CD4-positive, alpha-beta T cell treated with Interleukin-1 beta for 1 hour (primary cell): ENCODE data around the gene COL4A2.

Experiments
- DNase-seq, 2 donors: peaks; one replicate each; pipeline ENCODE4 v3.0.0-alpha.2; 2020 to 2022

COL4A2 gene

GRCh38 chr13:110272651-110273050 is 34.4 kb upstream of the COL4A2 start:
- DNase-seq = no peak

DNA sequence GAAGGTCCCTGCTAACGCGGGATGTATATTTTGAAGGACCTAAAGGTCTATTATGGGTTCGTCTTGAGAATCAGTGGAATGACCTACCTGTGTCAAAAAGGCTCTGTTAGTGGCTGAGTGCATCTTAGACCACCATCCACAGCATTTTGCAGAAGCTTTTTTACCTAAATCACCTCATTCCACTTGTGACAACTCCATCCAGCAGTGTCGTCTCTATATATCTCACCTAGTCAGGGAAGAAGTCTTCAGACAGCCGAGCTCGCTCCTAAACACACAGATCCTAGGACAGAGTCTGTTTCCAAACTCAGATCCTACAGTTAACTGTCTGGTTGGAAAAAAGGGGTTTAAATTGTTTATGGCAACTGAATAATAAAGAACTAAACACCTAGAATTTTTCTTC is 33.8 kb upstream of the COL4A2 start:
- DNase-seq = no peak

DNA sequence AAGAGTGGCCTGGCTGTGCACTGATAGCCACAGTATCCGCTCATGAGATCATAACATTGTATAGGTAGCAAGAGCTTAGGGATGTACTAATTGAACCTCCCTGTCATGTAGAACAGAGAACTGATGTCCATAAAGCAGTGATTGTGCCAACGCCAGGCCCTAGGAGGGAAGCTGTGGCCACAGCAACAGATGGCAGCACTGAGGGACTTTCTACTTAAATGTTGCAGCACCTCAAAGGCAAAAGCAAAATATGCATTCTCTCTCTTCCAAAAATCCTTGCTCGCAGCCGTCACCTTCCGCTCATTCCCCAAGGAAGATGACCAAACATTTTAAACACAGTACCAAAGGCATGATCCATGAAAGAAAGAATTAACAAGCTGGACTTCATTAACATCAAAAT is 32.4 kb upstream of the COL4A2 start:
- no peak for DNase-seq

GRCh38 chr13:110275931-110276552 is 31.0 kb upstream of the COL4A2 start:
- no peak for DNase-seq

DNA sequence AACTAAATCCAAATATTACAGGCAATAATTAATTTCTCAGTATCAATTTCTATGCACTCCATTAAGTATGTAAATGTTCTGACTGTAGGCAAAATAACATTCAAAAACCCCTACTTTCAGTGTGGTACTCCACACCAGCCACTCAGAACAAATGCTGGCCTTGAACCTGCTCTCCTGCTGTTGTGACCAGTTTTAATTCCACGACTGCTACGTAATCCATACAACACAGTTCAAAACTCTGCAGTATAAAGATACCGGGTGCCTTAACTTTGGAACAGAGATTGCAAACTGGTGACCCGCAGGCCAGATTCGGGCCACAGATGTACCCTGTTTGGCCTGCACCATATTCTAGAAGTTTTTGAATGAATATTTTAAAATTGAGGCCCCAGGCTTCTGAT is 30.5 kb upstream of the COL4A2 start:
- no peak for DNase-seq

DNA sequence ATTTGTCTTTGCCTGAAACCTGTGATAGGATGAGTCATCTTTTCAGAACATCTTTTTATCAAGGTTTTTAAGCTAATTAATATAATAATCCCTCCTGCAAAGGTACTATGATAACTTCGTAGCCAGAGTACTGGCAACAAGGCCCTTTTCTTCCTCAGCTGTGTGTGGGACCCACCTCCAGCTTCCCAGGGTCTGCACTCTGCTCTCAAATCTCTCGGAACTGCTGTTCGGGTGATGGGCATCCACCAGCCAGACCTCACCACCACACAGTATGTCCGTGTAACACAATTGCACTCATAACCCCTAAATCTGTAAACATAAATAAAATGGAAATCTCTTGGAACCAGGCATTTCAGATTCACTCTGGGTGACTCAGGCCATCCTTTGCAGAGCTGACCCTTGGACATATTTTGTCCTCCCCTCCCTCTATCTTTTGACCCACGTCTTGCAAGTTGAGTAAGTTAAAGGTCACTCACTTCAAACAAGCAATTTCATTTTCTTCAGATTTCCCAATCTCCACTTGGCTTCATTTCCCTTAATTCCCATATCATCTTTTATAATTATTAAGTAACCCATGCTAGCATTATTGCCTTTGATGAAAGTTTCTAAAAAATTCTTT is 29.6 kb upstream of the COL4A2 start:
- DNase-seq = no peak

DNA sequence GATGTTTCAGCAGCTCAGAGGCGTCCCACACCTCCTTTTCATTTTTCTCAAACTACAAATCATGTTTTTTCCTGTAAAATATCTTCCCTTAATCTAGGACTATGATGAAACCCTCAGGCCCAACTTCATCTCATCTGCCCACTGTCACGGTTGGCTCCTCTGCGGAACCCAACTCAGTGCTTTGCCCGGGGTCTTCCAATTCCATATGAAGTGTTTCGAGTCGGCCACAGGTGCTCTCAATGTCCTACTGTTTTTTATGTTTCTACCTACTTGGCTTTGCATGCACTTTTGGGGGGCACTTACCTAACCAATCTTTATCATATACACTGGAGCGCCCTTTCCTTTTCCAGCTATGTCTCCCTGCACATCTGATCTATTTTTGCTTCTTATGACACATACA is 28.2 kb upstream of the COL4A2 start:
- DNase-seq = no peak

DNA sequence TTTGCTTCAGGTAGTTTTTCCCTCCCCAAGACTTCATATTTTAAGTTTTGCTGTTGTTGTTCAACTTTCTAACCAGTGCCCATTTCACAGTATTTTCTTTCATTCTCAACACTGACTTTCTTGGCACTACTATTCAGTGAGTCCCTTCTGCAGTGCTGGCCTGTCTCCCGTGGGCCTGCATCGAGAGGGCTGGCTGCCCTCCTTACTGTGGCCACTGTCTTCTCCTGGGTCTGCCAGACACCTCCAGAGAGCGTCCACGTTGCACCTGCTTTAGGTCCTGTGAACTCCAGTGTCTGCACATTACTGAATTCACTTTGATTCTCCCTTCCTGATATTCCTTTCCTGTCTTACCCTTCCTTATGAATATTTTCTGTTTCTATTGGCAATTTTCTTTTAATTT is 27.4 kb upstream of the COL4A2 start:
- no peak for DNase-seq

DNA sequence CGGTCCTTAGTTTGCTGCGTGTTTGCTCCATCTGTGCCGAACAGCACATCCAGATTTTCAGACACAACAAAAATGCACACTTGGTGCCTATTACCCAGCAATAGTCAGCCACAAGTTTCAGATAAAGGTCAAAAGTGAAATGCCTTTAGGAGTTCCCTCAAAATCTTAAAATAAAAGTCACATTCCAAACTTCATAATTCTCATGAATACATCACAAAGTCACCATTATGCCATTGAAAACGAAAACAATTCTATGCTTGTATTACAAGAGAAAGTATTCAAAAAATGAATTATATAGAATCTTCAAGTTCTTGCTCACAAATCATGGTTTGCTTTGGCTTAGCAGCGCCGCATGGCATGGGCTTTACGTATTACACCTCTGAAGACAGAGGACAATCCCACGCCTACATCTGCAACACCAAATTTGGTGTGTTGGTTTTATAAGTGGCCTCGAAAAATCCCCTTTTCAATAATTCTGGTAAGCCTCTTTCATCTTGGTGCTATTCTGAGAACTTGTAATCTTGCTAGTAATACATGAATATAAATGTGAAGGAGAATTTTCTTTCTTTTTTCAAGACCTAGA is 26.8 kb upstream of the COL4A2 start:
- DNase-seq = no peak

- no peak for DNase-seq
Measured at GRCh38 chr13:110280985-110281688, 25.9 kb upstream of the COL4A2 start.

GRCh38 chr13:110281736-110282135 is 25.3 kb upstream of the COL4A2 start:
- DNase-seq = no peak

GRCh38 chr13:110282316-110282841 is 24.7 kb upstream of the COL4A2 start:
- DNase-seq = no peak

- DNase-seq = no peak
Measured at GRCh38 chr13:110283736-110284517, 23.2 kb upstream of the COL4A2 start.

- DNase-seq = no peak
Measured at GRCh38 chr13:110284779-110285484, 22.2 kb upstream of the COL4A2 start.

DNA sequence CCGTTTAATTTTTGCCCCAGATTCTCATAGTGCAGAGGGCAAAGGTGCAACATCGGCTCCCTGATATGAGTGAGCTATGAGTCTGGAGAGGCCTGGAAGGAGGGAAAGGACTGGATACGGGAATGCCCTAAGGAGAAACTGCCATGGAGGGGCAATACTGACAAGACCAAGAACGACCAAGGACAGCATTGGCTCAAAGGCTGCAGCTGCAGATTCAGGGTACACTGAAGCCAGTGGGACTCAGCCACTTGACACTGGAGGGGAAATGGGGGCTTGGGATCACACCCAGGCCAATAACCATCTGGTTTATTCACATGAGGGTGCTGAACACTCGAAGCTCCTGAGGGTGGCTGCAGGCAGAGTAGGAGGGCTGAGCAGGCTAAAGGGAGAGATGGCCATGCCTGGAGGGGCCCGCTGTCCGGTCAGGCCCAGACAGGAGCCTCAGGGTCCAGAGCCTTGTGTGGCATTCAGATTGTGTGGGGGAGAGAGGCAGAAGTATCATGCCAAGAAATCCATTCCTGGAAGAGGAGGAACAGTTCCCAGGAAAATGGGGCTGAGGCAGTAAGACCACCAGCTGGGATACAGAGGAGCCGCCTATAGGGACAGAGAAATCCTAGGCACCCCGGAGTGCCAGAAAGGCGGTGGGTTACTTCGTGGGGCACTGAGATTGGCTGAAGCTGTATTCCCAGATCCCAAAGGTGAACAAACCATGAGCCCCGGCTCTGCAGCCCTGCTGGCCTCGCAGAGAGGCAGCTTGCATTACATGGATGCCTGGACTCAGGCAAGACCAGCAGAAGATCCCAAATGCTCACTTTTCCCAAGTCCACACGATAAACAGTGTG is 20.9 kb upstream of the COL4A2 start:
- no peak for DNase-seq

- DNase-seq = no peak
Measured at GRCh38 chr13:110286833-110287819, 20.0 kb upstream of the COL4A2 start.

DNA sequence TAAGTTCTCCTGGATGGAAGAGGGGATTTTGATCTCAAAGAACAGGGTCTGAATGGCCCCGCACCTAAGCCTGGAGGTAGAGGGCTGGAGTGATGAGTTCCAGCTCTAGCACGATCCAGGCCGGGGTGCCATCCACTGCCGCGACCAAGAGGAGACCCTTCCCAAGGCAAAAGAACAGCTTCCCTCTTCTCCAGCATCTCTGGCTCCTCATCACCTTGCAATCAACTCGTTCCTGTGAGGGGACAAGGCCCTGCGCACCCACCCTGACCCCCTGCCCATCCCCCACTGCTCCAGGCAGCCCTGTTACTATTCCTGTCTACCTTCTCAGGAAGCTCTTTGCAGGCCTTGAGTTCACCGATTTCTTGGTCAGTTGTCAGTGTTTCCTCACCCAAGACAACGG is 17.9 kb upstream of the COL4A2 start:
- no peak for DNase-seq

- no peak for DNase-seq
Measured at GRCh38 chr13:110289661-110290060, 17.4 kb upstream of the COL4A2 start.

DNA sequence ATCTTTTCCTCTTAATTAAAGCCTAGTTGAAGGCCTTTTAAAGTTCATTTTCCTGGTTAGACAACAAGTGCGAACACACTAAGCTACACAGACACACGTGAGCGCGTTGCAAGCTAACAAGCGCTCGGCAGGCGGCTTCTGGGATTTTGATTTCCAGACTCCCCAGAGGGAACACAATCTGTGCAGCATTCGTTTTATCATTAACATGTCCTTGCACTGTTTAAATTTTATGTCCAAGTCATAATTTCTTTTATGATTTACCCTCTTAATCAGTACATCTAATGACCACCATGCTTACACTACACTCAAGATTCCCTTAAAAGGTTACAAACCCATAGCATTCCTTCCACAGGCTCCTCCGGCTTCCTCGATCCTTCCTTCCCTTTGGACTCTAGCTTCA is 16.9 kb upstream of the COL4A2 start:
- DNase-seq = no peak

- DNase-seq = no peak
Measured at GRCh38 chr13:110290826-110291225, 16.3 kb upstream of the COL4A2 start.
